Measurements from ENCODE around the gene HRH3. TPM values are rescaled to one million over a fixed set of nuclear protein-coding genes. Genes with fewer than 3 reads are reported as not detected.

The HRH3 gene
- total RNA-seq, 2 experiments from 2014 or later, result not detected

GRCh38 chr20:62232770-62233645 lies 12.9 kb upstream of the HRH3 start:
- DNase-seq, result no peak
- H3K36me3 Mint-ChIP-seq (ENCODE audit: low read depth), result no peaks in the 10 kb centered on the region
- no peak overlapping the region for H3K4me3 Mint-ChIP-seq
- H3K27me3 Mint-ChIP-seq, result no peaks in the 10 kb centered on the region
- no peak overlapping the region for H3K27ac Mint-ChIP-seq
- H3K4me1 Mint-ChIP-seq, result peaks cover 5% of the 10 kb centered on the region
- CTCF ChIA-PET, result no interaction called here
- H3K9me3 Mint-ChIP-seq, result no peaks in the 10 kb centered on the region
- POLR2A ChIA-PET, result no interaction called here

DNA sequence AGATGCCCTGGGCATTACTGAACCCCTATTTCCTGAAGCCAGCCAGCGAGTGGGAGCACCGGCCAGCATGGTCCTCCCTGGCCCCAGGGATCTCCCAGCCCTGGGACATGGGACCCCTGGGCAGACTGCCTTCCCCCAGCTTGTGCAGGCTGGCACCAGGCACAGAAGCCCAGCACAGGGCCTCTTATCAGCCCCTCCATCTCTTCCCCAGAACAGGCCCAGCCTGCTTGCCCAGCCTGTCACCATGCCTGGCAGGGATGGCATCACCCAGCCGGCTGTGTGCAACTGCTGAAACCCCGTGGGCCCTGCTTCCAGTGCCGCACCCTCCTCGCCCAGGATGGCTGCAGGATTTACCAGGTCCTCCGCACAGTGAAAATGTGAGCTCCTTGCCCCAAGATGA lies 12.1 kb upstream of the HRH3 start:
- POLR2A ChIA-PET, result no interaction called here
- CTCF ChIA-PET, result no interaction called here

DNA sequence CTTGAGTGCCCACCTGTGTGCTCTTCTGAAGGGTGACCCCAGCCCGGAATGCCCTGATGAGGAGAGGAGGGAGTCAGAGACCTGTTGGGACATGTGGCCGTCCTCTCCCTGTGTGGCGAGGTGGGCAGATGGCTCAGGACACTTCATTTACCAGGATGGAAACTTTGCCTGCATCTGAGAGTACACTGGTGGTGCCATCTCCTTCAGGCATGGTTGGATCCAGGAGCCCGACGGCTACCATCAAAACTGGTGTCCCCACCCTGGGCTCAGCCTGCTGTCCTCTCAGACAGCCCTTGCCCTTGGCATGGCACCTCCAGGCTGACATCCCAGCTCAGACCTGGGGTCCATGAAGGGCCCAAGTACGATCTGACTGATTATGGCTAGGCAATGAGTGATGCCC lies 11.2 kb upstream of the HRH3 start:
- POLR2A ChIA-PET, result no interaction called here
- DNase-seq, result no peak

More for the DNA sequence above, 12.1 kb upstream of the HRH3 start:
- H3K4me1 Mint-ChIP-seq, result no peaks in the 10 kb centered on the region
- no peaks in the 10 kb centered on the region for H3K27me3 Mint-ChIP-seq
- H3K9me3 Mint-ChIP-seq, result no peaks in the 10 kb centered on the region
- DNase-seq, result no peak
- H3K36me3 Mint-ChIP-seq (ENCODE audit: low read depth), result no peaks in the 10 kb centered on the region
- H3K27ac Mint-ChIP-seq, result no peak overlapping the region
- no peak overlapping the region for H3K4me3 Mint-ChIP-seq

GRCh38 chr20:62230696-62231095 lies 10.6 kb upstream of the HRH3 start:
- no peak overlapping the region for H3K27ac Mint-ChIP-seq
- H3K4me3 Mint-ChIP-seq, result no peak overlapping the region
- POLR2A ChIA-PET, result no interaction called here

More for the DNA sequence above, 11.2 kb upstream of the HRH3 start:
- Mint-ChIP-seq H3K36me3 (ENCODE audit: low read depth) (no peaks in the 10 kb centered on the region), H3K4me1 (no peaks in the 10 kb centered on the region), H3K27ac (no peak overlapping the region), H3K27me3 (peaks cover 1% of the 10 kb centered on the region), H3K4me3 (no peak overlapping the region), H3K9me3 (no peaks in the 10 kb centered on the region)
- CTCF ChIA-PET, result no interaction called here

GRCh38 chr20:62230276-62230675 lies 10.2 kb upstream of the HRH3 start:
- Mint-ChIP-seq H3K4me1 (no peaks in the 10 kb centered on the region), H3K36me3 (ENCODE audit: low read depth) (no peaks in the 10 kb centered on the region)
- POLR2A ChIA-PET, result no interaction called here

More at GRCh38 chr20:62230696-62231095, 10.6 kb upstream of the HRH3 start:
- DNase-seq, result no peak
- no peaks in the 10 kb centered on the region for H3K4me1 Mint-ChIP-seq
- H3K36me3 Mint-ChIP-seq (ENCODE audit: low read depth), result no peaks in the 10 kb centered on the region
- H3K9me3 Mint-ChIP-seq, result no peaks in the 10 kb centered on the region
- CTCF ChIA-PET, result no interaction called here
- peaks cover 1% of the 10 kb centered on the region for H3K27me3 Mint-ChIP-seq

DNA sequence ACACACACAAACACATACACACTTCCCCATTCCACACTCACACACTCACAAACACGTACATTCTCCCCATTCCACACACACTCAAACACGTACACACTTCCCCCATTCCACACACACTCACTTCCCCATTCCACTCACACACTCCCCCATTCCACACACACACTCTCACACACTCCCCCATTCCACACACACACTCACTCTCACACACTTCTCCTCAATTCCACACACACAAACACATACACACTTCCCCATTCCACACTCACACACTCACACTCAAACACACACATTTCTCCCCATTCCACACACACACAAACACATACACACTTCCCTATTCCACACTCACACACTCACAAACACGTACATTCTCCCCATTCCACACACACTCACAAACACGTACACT lies 9.6 kb upstream of the HRH3 start:
- peaks cover 1% of the 10 kb centered on the region for H3K27me3 Mint-ChIP-seq
- POLR2A ChIA-PET, result no interaction called here
- H3K4me1 Mint-ChIP-seq, result no peaks in the 10 kb centered on the region

More at GRCh38 chr20:62230276-62230675, 10.2 kb upstream of the HRH3 start:
- CTCF ChIA-PET, result no interaction called here
- Mint-ChIP-seq H3K27me3 (peaks cover 1% of the 10 kb centered on the region), H3K27ac (no peak overlapping the region), H3K9me3 (no peaks in the 10 kb centered on the region), H3K4me3 (no peak overlapping the region)
- no peak for DNase-seq

GRCh38 chr20:62228982-62229545 lies 9.0 kb upstream of the HRH3 start:
- Mint-ChIP-seq H3K36me3 (ENCODE audit: low read depth) (no peaks in the 10 kb centered on the region), H3K4me1 (no peaks in the 10 kb centered on the region), H3K27me3 (peaks cover 1% of the 10 kb centered on the region), H3K4me3 (no peak overlapping the region), H3K27ac (no peak overlapping the region), H3K9me3 (no peaks in the 10 kb centered on the region)
- POLR2A ChIA-PET, result no interaction called here
- CTCF ChIA-PET, result no interaction called here
- DNase-seq, result no peak

More for the DNA sequence above, 9.6 kb upstream of the HRH3 start:
- H3K4me3 Mint-ChIP-seq, result no peak overlapping the region
- H3K27ac Mint-ChIP-seq, result no peak overlapping the region
- CTCF ChIA-PET, result no interaction called here
- no peaks in the 10 kb centered on the region for H3K9me3 Mint-ChIP-seq
- no peak for DNase-seq
- H3K36me3 Mint-ChIP-seq (ENCODE audit: low read depth), result no peaks in the 10 kb centered on the region

DNA sequence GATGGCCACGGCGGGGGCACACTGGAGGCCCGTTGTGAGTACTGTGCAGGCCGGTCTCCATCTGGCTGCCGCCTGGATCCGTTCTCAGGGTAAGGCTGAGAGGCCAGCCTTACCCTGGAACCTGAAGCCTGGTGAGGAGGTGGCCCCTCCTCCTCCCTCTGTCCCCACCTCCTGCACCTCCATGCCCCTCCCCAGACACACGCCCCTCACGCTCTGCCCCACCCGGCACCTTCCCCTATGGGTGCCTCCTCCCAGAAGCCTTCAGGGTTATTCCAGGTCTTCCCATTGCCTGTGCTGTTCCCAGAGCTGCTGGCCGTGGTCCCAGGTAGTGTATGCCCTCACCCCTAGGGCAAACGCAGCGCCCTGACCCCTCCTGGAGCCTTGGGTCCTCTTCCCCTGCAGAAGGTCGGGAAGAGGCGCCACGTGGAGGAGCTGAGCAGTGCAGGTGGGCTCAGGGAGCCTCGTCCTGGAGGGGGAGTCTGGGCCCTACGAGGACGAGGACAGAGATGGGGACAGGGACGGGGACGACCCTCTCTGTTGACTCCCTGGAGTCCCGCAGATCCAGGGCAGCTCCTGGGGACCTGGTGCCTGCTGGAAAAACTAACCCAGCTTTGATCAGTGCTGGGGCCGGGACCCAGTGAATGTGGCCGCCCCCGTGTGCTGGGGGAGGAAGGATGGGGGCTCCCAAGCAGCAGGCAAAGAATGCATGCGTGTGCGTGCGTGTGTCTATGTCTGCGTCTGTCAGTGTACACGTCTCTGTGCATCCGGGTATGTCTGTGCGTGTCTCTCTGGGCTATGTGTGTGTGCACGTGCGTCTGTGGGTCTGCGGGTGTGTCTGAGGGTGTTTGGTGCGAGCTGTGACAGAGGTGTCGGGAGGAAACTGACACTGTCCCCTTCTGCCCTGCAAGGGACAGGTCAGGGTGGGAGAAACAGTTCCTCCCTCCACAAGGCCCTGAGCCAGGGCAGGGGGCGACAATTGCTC lies 8.2 kb upstream of the HRH3 start:
- Mint-ChIP-seq H3K4me3 (no peak overlapping the region), H3K9me3 (no peaks in the 10 kb centered on the region), H3K4me1 (no peaks in the 10 kb centered on the region), H3K36me3 (ENCODE audit: low read depth) (no peaks in the 10 kb centered on the region), H3K27ac (no peak overlapping the region), H3K27me3 (peaks cover 1% of the 10 kb centered on the region)
- POLR2A ChIA-PET, result no interaction called here
- CTCF ChIA-PET, result no interaction called here
- DNase-seq, result no peak

DNA sequence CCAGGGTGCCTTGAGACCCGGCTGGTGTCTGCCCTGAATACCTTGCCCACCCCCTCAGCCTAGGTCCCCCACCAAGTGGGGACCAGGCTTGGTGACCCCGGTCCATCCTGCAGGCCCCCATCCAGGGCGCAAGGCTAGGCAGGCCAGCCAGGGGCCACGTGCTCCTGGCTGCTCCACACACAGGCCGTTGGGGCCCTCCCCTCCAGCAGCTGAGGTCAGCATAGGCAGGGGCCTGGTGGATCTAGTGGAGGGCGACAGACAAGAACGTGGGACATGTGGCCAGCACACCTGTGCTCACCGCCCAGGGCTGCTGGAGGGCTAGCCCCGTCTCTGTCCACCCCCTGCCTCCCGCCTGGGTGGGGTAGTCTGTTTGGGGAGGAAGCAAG lies 7.5 kb upstream of the HRH3 start:
- no peak for DNase-seq
- Mint-ChIP-seq H3K27ac (no peak overlapping the region), H3K9me3 (no peaks in the 10 kb centered on the region), H3K36me3 (ENCODE audit: low read depth) (no peaks in the 10 kb centered on the region), H3K27me3 (peaks cover 3% of the 10 kb centered on the region), H3K4me1 (no peaks in the 10 kb centered on the region), H3K4me3 (no peak overlapping the region)
- ChIA-PET POLR2A (no interaction called here), CTCF (no interaction called here)

DNA sequence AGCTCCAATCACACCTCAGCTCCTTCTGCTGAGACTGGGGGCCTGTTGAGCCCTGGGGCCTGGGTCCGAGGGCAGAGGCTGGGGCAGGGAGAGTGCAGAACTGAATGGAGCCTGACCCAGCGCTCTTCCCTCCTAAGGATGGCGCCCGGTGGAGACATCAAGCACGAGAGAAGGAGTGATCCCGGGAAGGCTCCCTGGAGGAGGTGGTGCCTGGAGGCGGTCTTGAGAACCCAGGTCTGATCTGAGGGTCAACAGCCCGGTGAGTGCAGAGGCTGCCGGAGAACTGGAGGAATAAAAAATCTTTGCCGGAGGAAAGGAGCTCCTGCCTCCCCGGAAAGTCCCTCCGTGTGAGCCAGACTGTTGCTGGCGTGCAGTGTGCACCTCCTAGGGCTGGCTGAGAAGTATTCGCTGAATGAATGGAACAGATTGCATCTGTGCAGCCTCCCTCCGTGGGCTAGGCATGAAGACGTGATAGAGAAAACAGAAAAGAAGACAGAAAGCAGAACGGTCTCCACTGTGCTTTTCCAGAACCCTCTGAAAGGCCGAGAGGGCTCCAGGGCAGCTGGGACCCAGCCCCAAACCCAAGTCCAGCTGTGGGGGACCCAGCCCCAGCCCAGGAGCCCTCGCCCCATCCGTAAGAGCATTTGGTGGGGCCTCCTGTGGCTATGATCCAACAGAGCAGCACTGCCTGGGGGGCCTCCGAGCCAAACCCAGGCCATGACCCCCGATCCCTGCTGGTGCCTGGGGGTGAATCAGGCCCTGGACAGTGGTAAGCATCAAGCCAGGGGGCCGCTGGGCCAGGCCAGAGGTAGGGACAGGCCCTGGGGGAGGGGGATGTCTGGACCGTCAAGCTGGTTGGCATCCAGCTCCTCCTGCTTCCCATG lies 6.9 kb upstream of the HRH3 start:
- H3K4me1 Mint-ChIP-seq, result no peaks in the 10 kb centered on the region
- DNase-seq, result no peak
- no peaks in the 10 kb centered on the region for H3K9me3 Mint-ChIP-seq
- H3K4me3 Mint-ChIP-seq, result no peak overlapping the region
- no peaks in the 10 kb centered on the region for H3K36me3 Mint-ChIP-seq (ENCODE audit: low read depth)
- ChIA-PET CTCF (no interaction called here), POLR2A (no interaction called here)
- peaks cover 3% of the 10 kb centered on the region for H3K27me3 Mint-ChIP-seq
- H3K27ac Mint-ChIP-seq, result no peak overlapping the region

DNA sequence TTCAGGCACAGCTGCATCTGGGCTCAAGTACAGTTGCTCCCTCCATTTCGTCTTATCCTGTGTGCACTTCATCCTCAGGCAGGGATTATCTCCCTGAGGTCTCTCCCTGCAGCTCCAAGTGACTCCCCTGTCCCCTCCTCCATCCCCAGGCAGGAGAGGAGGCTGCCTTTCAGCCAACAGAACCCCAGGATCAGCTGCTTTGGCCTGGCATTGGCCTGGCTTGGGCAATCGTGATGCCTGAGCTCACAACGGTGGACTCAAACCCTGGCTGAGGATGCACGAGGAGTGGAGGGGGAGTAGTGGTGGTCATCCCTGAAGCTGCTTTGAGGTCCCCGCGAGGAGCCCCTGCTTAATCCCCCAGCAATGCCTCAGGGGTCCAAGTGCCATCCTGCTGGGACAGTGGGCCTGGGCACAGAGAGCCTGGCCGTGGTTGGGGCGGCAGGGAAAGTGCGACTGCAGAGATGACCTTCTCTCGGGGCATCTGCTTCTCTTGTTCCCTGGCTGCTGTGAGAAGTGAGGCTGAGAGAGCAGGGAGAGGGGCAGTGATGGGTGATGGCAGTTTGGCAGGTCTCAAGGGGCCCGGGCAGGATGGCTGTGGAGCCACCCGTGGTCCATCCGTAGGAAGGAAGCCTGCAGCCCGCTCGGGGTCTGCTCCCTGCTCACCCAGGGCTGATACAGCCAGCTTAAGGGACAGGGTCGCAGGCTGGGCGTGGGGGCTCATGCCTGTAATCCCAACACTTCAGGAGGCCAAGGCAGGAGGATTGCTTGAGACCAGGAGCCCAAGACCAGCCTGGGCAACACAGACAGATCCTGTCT lies 6.0 kb upstream of the HRH3 start:
- Mint-ChIP-seq H3K27me3 (peaks cover 9% of the 10 kb centered on the region), H3K27ac (no peak overlapping the region), H3K4me1 (peaks cover under 1% of the 10 kb centered on the region), H3K9me3 (no peaks in the 10 kb centered on the region), H3K4me3 (no peak overlapping the region), H3K36me3 (ENCODE audit: low read depth) (no peaks in the 10 kb centered on the region)
- CTCF ChIA-PET, result no interaction called here
- POLR2A ChIA-PET, result no interaction called here
- no peak for DNase-seq

DNA sequence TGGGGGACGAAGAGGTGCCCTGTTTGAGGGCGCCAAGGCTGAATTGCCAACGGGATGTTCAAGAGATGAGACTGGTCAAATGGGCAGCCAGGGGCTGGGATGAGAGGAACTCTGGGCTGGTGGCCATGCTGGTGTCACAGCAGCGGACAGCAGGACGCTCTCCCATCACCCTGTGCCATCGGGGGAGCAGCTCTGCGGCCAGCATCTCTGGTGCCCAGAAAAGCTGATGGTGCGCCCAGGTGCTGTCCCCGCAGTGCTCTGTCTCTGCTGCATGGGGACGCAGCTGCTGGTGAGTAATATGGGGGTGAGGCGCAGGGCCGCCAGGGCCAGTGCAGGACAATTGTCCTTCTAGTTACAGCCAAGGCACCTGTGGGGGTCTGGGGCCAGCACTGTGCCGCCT lies 4.9 kb upstream of the HRH3 start:
- ChIA-PET POLR2A (no interaction called here), CTCF (no interaction called here)
- Mint-ChIP-seq H3K9me3 (no peaks in the 10 kb centered on the region), H3K4me1 (peaks cover 1% of the 10 kb centered on the region), H3K4me3 (no peak overlapping the region), H3K27ac (no peak overlapping the region), H3K36me3 (ENCODE audit: low read depth) (no peaks in the 10 kb centered on the region), H3K27me3 (peaks cover 14% of the 10 kb centered on the region)
- no peak for DNase-seq
